Measurements from ENCODE around the gene PRDM16. TPM values are rescaled to one million over a fixed set of nuclear protein-coding genes. Genes with fewer than 3 reads are reported as not detected.

PRDM16 gene
- total RNA-seq, 4 donors from 2014 or later, result 5.9 to 41.7 (median 11.2) TPM

DNA sequence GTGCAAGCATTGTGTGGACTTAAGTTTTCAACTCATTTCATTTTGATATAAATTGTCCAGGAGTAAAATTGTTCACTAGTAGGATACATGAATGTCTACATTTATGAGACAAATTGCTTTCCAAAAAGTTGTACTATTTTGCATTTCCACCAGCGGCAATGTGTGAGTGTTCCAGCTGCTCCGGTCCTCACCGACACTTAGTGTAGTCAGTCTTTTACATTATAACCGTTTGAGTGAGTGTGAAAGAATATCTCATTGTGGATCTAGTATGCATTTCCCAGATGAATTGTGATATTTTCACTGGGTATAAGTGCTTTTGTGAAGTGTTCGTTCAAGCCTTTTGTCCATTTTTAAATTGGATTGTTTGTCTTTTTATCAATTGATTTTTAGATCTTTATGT lies 274.0 kb downstream of the PRDM16 start:
- Histone ChIP-seq H3K9me3 (peaks cover 0 to 27% (median 2%) of the 10 kb centered on the region in 4 donors), H3K27ac (no peak overlapping the region), H3K36me3 (peaks cover 0 to 2% (median 0%) of the 10 kb centered on the region in 3 donors), H3K4me1 (peaks cover 0 to 64% (median 27%) of the 10 kb centered on the region in 4 donors), H3K27me3 (no peaks in the 10 kb centered on the region), H3K4me3 (no peak overlapping the region)
- TF ChIP-seq, protein P1, sequence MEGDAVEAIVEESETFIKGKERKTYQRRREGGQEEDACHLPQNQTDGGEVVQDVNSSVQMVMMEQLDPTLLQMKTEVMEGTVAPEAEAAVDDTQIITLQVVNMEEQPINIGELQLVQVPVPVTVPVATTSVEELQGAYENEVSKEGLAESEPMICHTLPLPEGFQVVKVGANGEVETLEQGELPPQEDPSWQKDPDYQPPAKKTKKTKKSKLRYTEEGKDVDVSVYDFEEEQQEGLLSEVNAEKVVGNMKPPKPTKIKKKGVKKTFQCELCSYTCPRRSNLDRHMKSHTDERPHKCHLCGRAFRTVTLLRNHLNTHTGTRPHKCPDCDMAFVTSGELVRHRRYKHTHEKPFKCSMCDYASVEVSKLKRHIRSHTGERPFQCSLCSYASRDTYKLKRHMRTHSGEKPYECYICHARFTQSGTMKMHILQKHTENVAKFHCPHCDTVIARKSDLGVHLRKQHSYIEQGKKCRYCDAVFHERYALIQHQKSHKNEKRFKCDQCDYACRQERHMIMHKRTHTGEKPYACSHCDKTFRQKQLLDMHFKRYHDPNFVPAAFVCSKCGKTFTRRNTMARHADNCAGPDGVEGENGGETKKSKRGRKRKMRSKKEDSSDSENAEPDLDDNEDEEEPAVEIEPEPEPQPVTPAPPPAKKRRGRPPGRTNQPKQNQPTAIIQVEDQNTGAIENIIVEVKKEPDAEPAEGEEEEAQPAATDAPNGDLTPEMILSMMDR (IDR thresholded peaks at IDR 0.05), result no peak
- TF ChIP-seq EP300 (IDR thresholded peaks at IDR 0.05) (no peak), POLR2A (IDR thresholded peaks at IDR 0.05) (no peak)
- 83 to 84% methylated on average over 5 of the region's 5 CpGs for WGBS, 2 donors
- no peak for DNase-seq (ENCODE audit: low spot score in 2 of 2)

DNA sequence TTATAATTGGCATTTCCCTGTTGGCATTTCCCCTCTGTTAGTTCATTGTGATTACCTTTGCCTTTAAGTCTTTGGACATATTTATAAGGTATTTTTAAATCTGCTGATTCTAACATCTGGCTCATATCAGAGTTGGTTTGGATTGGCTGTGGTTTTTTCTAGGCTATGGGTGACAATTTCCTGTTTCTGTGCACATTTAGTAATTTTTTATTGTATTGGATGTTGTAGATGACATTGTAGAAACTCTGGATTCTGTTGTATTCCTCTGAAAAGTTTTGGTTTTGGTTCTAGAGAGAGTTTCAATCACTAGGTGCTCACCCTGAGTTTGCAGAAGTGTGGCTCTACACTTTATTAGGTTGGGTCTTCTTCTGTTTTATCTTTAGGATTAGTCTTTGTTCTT lies 275.4 kb downstream of the PRDM16 start:
- H3K27me3 ChIP-seq, result no peaks in the 10 kb centered on the region
- peaks cover 0 to 64% (median 34%) of the 10 kb centered on the region in 4 donors for H3K4me1 ChIP-seq
- TF ChIP-seq POLR2A (IDR thresholded peaks at IDR 0.05) (no peak), EP300 (IDR thresholded peaks at IDR 0.05) (no peak)
- TF ChIP-seq, protein P1 (IDR thresholded peaks at IDR 0.05), result no peak
- peaks cover 0 to 2% (median 0%) of the 10 kb centered on the region in 3 donors for H3K36me3 ChIP-seq
- no peak overlapping the region for H3K27ac ChIP-seq
- H3K9me3 ChIP-seq, result peaks cover 0 to 27% (median 2%) of the 10 kb centered on the region in 4 donors
- H3K4me3 ChIP-seq, result no peak overlapping the region
- no peak for DNase-seq (ENCODE audit: low spot score in 2 of 2)

DNA sequence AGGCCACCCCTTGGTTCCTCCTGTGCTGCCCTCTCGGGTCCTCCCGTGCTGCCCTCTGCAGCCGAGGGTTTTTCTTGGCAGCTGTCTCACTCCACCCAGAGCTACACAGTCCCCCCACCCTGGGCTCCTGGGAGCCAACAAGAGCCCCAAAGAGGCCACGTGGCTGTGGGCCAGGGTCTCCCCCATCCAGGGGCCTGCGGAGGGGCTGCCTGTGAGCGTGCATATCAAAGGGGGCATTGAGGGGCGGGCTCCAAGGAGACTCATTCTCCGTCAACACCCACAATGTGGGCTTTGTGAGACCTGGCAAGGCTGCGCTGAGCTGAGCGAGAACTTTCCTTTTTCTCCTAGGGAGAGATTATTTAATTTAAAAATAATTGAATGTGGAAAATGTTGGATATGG lies 276.8 kb downstream of the PRDM16 start:
- no peak for TF ChIP-seq POLR2A (IDR thresholded peaks at IDR 0.05)
- no peak for TF ChIP-seq EP300 (IDR thresholded peaks at IDR 0.05)
- TF ChIP-seq, protein P1 (IDR thresholded peaks at IDR 0.05), result no peak
- peak overlapping the region; percentile 79 to 98 (median 89) for H3K27ac ChIP-seq
- H3K9me3 ChIP-seq, result peaks cover 0 to 27% (median 2%) of the 10 kb centered on the region in 4 donors
- H3K36me3 ChIP-seq, result peaks cover 0 to 2% (median 0%) of the 10 kb centered on the region in 3 donors
- H3K27me3 ChIP-seq, result peaks cover 0 to 6% of the 10 kb centered on the region in 2 donors
- no peak overlapping the region for H3K4me3 ChIP-seq
- DNase-seq (ENCODE audit: low spot score in 2 of 2), result no peak
- 38 to 60% methylated on average over 6 to 10 of the region's 10 CpGs for WGBS, 2 donors
- H3K4me1 ChIP-seq, result peaks cover 0 to 66% (median 37%) of the 10 kb centered on the region in 4 donors

DNA sequence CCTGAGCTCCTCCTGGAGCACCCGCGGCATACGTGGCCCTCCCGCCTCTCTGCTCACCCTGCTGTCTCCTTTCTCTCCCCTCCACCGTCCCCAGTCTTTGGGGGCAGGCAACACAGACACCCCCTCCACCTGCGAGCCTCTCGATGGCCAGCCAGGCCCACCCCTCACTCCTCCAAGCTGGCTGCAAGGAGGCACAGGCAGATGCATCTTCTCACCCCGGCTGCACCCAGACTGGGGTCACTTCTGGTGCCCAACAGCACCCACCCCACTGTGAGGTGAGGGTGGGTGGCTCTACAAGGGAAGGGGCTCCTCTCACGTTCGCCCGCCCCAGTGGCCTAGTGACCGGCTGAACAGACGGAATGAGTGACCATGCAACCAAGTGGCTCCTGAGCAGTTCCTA lies 277.5 kb downstream of the PRDM16 start:
- H3K27me3 ChIP-seq, result peaks cover 0 to 11% of the 10 kb centered on the region in 2 donors
- WGBS, 2 donors, result 64 to 77% methylated on average over 13 of the region's 13 CpGs
- TF ChIP-seq, protein P1 (IDR thresholded peaks at IDR 0.05), result no peak
- no peak for TF ChIP-seq POLR2A (IDR thresholded peaks at IDR 0.05)
- no peak for TF ChIP-seq EP300 (IDR thresholded peaks at IDR 0.05)
- no peak overlapping the region for H3K4me3 ChIP-seq
- peaks cover 0 to 27% (median 2%) of the 10 kb centered on the region in 4 donors for H3K9me3 ChIP-seq
- no peak for DNase-seq (ENCODE audit: low spot score in 2 of 2)
- H3K36me3 ChIP-seq, result peaks cover 0 to 2% (median 0%) of the 10 kb centered on the region in 3 donors
- peaks cover 0 to 68% (median 42%) of the 10 kb centered on the region in 4 donors for H3K4me1 ChIP-seq
- peak overlapping the region; percentile 79 to 98 (median 89) for H3K27ac ChIP-seq

DNA sequence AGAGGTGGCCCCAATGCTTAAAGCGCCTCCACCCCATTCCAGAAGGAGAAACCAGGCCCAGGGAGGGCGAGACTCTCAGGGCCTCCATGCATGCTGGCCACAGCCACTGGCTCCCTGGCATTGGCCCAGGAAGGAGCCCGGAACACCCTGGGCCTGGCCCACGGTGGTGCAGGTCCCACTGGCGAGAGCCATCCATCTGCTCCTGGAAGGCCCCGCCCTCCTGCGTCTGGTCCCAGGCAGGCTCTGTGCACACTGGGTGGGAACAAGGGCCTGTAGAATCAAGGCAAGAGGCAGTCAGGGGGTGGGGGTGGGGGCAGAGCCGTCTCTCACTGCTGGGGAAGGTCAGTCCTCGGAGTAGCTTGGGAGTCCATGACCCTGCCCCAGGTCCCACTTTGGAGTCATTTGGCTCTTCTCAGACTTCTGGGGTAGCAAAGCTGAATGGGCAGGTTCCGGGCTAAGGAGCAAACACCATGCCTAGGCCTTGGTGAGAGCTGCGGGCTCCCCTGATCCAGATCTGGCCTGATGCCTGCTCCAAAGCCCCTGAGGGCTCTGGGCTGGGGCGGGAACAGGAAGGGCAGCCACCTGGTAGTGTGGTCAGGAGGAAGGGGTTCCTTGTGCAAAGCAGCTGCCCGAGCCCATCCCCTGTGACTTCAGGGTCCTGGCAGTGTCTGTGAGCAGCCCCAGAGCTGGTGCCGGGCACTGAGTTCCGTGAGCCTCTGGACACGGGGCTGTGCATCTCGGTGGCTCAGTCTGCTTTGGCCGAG lies 278.4 kb downstream of the PRDM16 start:
- 48 to 52% methylated on average over 10 to 12 of the region's 18 CpGs for WGBS, 2 donors
- no peak for DNase-seq (ENCODE audit: low spot score in 2 of 2)
- H3K4me1 ChIP-seq, result peaks cover 0 to 77% (median 50%) of the 10 kb centered on the region in 4 donors
- H3K27ac ChIP-seq, result peak overlapping the region; percentile 79 to 98 (median 89)
- no peak overlapping the region for H3K4me3 ChIP-seq
- peak in 1 of 2 donors; percentile 12 for TF ChIP-seq POLR2A (IDR thresholded peaks at IDR 0.05)
- peak in 1 of 2 donors; percentile 27 for TF ChIP-seq EP300 (IDR thresholded peaks at IDR 0.05)
- TF ChIP-seq, protein P1 (IDR thresholded peaks at IDR 0.05), result no peak
- H3K27me3 ChIP-seq, result peaks cover 0 to 11% of the 10 kb centered on the region in 2 donors
- no peaks in the 10 kb centered on the region for H3K36me3 ChIP-seq
- peaks cover 0 to 27% (median 2%) of the 10 kb centered on the region in 4 donors for H3K9me3 ChIP-seq
